HEK293 (cell line): Measurements from ENCODE around the gene AGPAT4.

Experiments
- CTCF ChIA-PET: fragments of 350-600 bp; formaldehyde crosslinking; extraction: SDS; loops from one replicate; lab custom pipeline; 2021; ENCODE audit warnings: antibody characterized with exemption; lab: Yijun Ruan, JAX
- POLR2A ChIA-PET: fragments of 300-600 bp; formaldehyde crosslinking; extraction: SDS; loops from one replicate; lab custom pipeline; 2020; ENCODE audit warnings: antibody characterized with exemption, inconsistent platforms; lab: Yijun Ruan, JAX
- H3K27ac ChIP-seq: fragments of 200-500 bp; sonication (Bioruptor generic); 2 replicates; pipeline ENCODE4 v1.5.1; 2014; ENCODE audit warnings: low read depth, low read length, control low read depth, inconsistent platforms; ENCODE audit errors: extremely low read depth
- H3K36me3 ChIP-seq, 2 experiments: fragments of 200-500 bp in 1 of 2; sonication (Bioruptor generic) in 1 of 2; 1 replicate in 1 of 2; 2 replicates in 1 of 2; pipeline ENCODE4 v1.5.1; 2014 to 2017; ENCODE audit warnings: inconsistent platforms in 2 of 2, low read length in 2 of 2; ENCODE audit not compliant: control insufficient read depth in 2 of 2, insufficient read depth in 1 of 2
- H3K4me1 ChIP-seq: fragments of 200-500 bp; sonication (Bioruptor generic); 2 replicates; pipeline ENCODE4 v1.5.1; 2014; ENCODE audit warnings: mild to moderate bottlenecking, low read length, inconsistent platforms; ENCODE audit not compliant: control insufficient read depth, insufficient read depth
- H3K4me3 ChIP-seq: 2 replicates; pipeline ENCODE4 v1.5.1; 2011; ENCODE audit warnings: low read depth, mild to moderate bottlenecking, control low read depth, low read length, moderate library complexity
- H3K9me3 ChIP-seq: fragments of 200-500 bp; sonication (Bioruptor generic); 2 replicates; pipeline ENCODE4 v1.5.1; 2014; ENCODE audit warnings: low read depth, low read length, inconsistent platforms; ENCODE audit not compliant: control insufficient read depth, insufficient read depth
- GLIS2 ChIP-seq: fragments of 450-650 bp; formaldehyde crosslinking; IDR thresholded peaks from 2 replicates; pipeline ENCODE4 v1.5.1; 2016; ENCODE audit warnings: missing biosample characterization, missing genetic modification characterization
- HOXD13 ChIP-seq: sonication (generic); formaldehyde crosslinking; IDR thresholded peaks from 2 replicates; pipeline ENCODE4 v1.8.0; 2022; ENCODE audit warnings: missing genetic modification reagents, borderline replicate concordance
- KLF1 ChIP-seq: fragments of 450-650 bp; formaldehyde crosslinking; IDR thresholded peaks from 2 replicates; pipeline ENCODE4 v1.5.1; 2016; ENCODE audit warnings: missing biosample characterization, missing genetic modification characterization
- TSHZ1 ChIP-seq: fragments of 450-650 bp; formaldehyde crosslinking; IDR thresholded peaks from 2 replicates; pipeline ENCODE4 v1.5.1; 2016; ENCODE audit warnings: missing biosample characterization, missing genetic modification characterization, borderline replicate concordance
- ZNF2 ChIP-seq: fragments of 450-650 bp; formaldehyde crosslinking; IDR thresholded peaks from 2 replicates; pipeline ENCODE4 v1.5.1; 2016; ENCODE audit warnings: missing biosample characterization, missing genetic modification characterization
- ZNF266 ChIP-seq: fragments of 450-650 bp; formaldehyde crosslinking; IDR thresholded peaks from 2 replicates; pipeline ENCODE4 v1.5.1; 2016; ENCODE audit warnings: missing biosample characterization, missing genetic modification characterization, low read depth
- ZNF426 ChIP-seq: fragments of 450-650 bp; formaldehyde crosslinking; IDR thresholded peaks from 2 replicates; pipeline ENCODE4 v1.5.1; 2017; ENCODE audit warnings: missing biosample characterization, missing genetic modification characterization, mild to moderate bottlenecking, inconsistent platforms, moderate library complexity
- ZNF544 ChIP-seq: fragments of 450-650 bp; formaldehyde crosslinking; IDR thresholded peaks from 2 replicates; pipeline ENCODE4 v1.5.0; 2017; ENCODE audit warnings: missing biosample characterization, missing genetic modification characterization
- ZNF624 ChIP-seq: fragments of 450-650 bp; formaldehyde crosslinking; IDR thresholded peaks from 2 replicates; pipeline ENCODE4 v1.5.1; 2017; ENCODE audit warnings: missing biosample characterization, missing genetic modification characterization
- ZNF707 ChIP-seq: fragments of 450-650 bp; formaldehyde crosslinking; IDR thresholded peaks from 2 replicates; pipeline ENCODE4 v1.5.1; 2016; ENCODE audit warnings: missing biosample characterization, missing genetic modification characterization
- ZNF76 ChIP-seq: fragments of 450-650 bp; formaldehyde crosslinking; IDR thresholded peaks from 2 replicates; pipeline ENCODE4; 2016; ENCODE audit warnings: low read depth, missing biosample characterization, missing genetic modification characterization, borderline replicate concordance
- ZNF837 ChIP-seq: fragments of 450-650 bp; formaldehyde crosslinking; IDR thresholded peaks from 2 replicates; pipeline ENCODE4 v1.5.1; 2016; ENCODE audit warnings: missing biosample characterization, missing genetic modification characterization
- ZSCAN4 ChIP-seq: fragments of 450-650 bp; formaldehyde crosslinking; IDR thresholded peaks from 2 replicates; pipeline ENCODE4 v1.5.1; 2017; ENCODE audit warnings: missing biosample characterization, missing genetic modification characterization
- TF ChIP-seq, protein P1 (sequence below): fragments of 450-650 bp; formaldehyde crosslinking; IDR thresholded peaks from 2 replicates; pipeline ENCODE4 v1.5.1; 2016; ENCODE audit warnings: missing biosample characterization, missing genetic modification characterization
- TF ChIP-seq, protein P2 (sequence below): fragments of 450-650 bp; IDR thresholded peaks from 2 replicates; pipeline ENCODE4 v1.5.1; 2018; ENCODE audit warnings: missing biosample characterization, missing genetic modification characterization

The AGPAT4 gene

GRCh38 chr6:161242779-161243693 lies 30.8 kb downstream of the AGPAT4 start:
- ChIA-PET POLR2A (no interaction called here), CTCF (interaction anchor here (0.8 to 1.6 kb wide), 3 partner anchors 8 to 128 kb away, joined by 3 to 4 read pairs (median 3); no protein-coding TSS in a partner anchor)
- no peaks in the 10 kb centered on the region for H3K4me1 ChIP-seq
- no peak overlapping the region for H3K4me3 ChIP-seq
- TF ChIP-seq GLIS2 (tag by site-specific recombination) (no peak), TSHZ1 (tag by site-specific recombination) (no peak), ZNF2 (no peak), ZNF266 (tag by site-specific recombination) (no peak)
- TF ChIP-seq, protein P1, sequence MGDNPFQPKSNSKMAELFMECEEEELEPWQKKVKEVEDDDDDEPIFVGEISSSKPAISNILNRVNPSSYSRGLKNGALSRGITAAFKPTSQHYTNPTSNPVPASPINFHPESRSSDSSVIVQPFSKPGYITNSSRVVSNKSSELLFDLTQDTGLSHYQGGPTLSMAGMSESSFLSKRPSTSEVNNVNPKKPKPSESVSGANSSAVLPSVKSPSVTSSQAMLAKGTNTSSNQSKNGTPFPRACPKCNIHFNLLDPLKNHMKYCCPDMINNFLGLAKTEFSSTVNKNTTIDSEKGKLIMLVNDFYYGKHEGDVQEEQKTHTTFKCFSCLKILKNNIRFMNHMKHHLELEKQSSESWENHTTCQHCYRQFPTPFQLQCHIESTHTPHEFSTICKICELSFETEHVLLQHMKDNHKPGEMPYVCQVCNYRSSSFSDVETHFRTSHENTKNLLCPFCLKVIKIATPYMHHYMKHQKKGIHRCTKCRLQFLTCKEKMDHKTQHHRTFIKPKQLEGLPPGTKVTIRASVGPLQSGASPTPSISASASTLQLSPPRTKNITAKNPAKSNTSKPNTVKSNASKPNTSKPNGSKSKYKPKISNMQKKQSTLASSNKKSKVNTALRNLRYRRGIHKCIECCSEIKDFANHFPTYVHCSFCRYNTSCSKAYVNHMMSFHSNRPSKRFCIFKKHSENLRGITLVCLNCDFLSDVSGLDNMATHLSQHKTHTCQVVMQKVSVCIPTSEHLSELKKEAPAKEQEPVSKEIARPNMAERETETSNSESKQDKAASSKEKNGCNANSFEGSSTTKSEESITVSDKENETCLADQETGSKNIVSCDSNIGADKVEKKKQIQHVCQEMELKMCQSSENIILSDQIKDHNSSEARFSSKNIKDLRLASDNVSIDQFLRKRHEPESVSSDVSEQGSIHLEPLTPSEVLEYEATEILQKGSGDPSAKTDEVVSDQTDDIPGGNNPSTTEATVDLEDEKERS (tag by site-specific recombination) = no peak
- peaks cover 0 to 11% of the 10 kb centered on the region in 2 experiments; a peak in 1 of 3 replicates for H3K36me3 ChIP-seq
- no peak overlapping the region for H3K27ac ChIP-seq
- H3K9me3 ChIP-seq = no peaks in the 10 kb centered on the region

DNA sequence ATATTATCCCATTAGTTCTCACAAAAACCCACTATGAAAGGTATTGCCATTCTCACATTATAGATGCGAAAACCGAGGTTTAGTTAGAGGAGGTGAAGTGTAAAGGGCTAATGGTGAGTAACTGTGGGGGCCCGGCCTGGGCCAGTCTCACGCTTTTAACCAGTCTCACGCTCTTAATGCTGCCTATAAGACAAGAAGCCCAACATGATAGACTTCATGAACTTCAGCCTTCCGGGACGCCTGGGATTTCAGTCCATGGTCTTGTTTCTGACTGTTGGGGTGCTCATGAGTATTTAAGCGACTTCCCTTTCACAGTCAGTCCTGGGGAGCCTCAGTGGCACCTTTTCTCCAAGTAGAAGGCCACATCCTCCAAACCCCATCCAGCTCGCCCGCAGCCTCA lies 31.7 kb downstream of the AGPAT4 start:
- no peak overlapping the region for H3K4me3 ChIP-seq
- TF ChIP-seq ZNF426 (tag by site-specific recombination) (no peak), ZNF544 (tag by site-specific recombination) (no peak), HOXD13 (CRISPR knock-in tag) (no peak), ZNF707 (tag by site-specific recombination) (no peak), ZSCAN4 (no peak), ZNF76 (tag by site-specific recombination) (no peak), ZNF624 (no peak), ZNF837 (no peak), KLF1 (tag by site-specific recombination) (no peak)
- TF ChIP-seq, protein P2, sequence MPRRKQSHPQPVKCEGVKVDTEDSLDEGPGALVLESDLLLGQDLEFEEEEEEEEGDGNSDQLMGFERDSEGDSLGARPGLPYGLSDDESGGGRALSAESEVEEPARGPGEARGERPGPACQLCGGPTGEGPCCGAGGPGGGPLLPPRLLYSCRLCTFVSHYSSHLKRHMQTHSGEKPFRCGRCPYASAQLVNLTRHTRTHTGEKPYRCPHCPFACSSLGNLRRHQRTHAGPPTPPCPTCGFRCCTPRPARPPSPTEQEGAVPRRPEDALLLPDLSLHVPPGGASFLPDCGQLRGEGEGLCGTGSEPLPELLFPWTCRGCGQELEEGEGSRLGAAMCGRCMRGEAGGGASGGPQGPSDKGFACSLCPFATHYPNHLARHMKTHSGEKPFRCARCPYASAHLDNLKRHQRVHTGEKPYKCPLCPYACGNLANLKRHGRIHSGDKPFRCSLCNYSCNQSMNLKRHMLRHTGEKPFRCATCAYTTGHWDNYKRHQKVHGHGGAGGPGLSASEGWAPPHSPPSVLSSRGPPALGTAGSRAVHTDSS (tag by site-specific recombination) = no peak
- TF ChIP-seq, all 188 proteins: peak for 0
- ChIA-PET CTCF (no interaction called here), POLR2A (no interaction called here)
- no peak overlapping the region for H3K27ac ChIP-seq
- no peaks in the 10 kb centered on the region for H3K4me1 ChIP-seq
- peaks cover 0 to 11% of the 10 kb centered on the region in 2 experiments; a peak in 1 of 3 replicates for H3K36me3 ChIP-seq
- H3K9me3 ChIP-seq = no peaks in the 10 kb centered on the region
